A673 (cell line): Measurements from ENCODE around the gene MAML2. TPM values are rescaled to one million over a fixed set of nuclear protein-coding genes. Genes with fewer than 3 reads are reported as not detected.

ENCODE experiments used
- BruUV-seq: library from RNA; stranded (reverse); fragments of 400-500 nt; replicated peaks from 2 replicates; lab custom pipeline; 2021; lab: Mats Ljungman, UMichigan
- CTCF ChIA-PET: fragments of 300-600 bp; sonication (Branson Sonifier 250); formaldehyde crosslinking; loops from one replicate; lab custom pipeline; 2022; ENCODE audit warnings: antibody characterized with exemption; lab: Charles Lee
- POLR2A ChIA-PET: fragments of 300-600 bp; sonication (Branson Sonifier 250); formaldehyde crosslinking; loops from one replicate; lab custom pipeline; 2022; ENCODE audit warnings: antibody characterized with exemption; ENCODE audit not compliant: low non-redundant PET; lab: Charles Lee
- DNase-seq: peaks from one replicate; pipeline ENCODE4 v3.0.0-alpha.2; 2015; ENCODE audit warnings: low spot score
- H3K27ac ChIP-seq: fragments of 200-600 bp; sonication (generic); 2 replicates; pipeline ENCODE4 v1.5.1; 2016; ENCODE audit warnings: mixed run types, low read depth, mild to moderate bottlenecking, mixed read lengths, antibody characterized with exemption, low read length; ENCODE audit not compliant: poor library complexity, severe bottlenecking
- H3K27me3 ChIP-seq: fragments of 200-600 bp; sonication (generic); replicated peaks from 2 replicates; pipeline ENCODE4 v1.6.1; 2017; ENCODE audit warnings: mixed run types, low read depth, mild to moderate bottlenecking, mixed read lengths, antibody characterized with exemption, low read length; ENCODE audit not compliant: insufficient read depth, poor library complexity
- H3K36me3 ChIP-seq: fragments of 200-600 bp; sonication (generic); 2 replicates; pipeline ENCODE4 v1.6.1; 2016; ENCODE audit warnings: mixed run types, mild to moderate bottlenecking, mixed read lengths, antibody characterized with exemption, low read length; ENCODE audit not compliant: insufficient read depth, poor library complexity, severe bottlenecking
- H3K4me1 ChIP-seq: fragments of 200-600 bp; sonication (generic); 2 replicates; pipeline ENCODE4 v1.6.1; 2017; ENCODE audit warnings: mixed run types, mild to moderate bottlenecking, mixed read lengths, antibody characterized with exemption, low read length; ENCODE audit not compliant: insufficient read depth, poor library complexity, severe bottlenecking
- H3K4me3 ChIP-seq: fragments of 200-600 bp; sonication (generic); 2 replicates; pipeline ENCODE4 v1.5.1; 2016; ENCODE audit warnings: low read depth, mixed run types, mild to moderate bottlenecking, mixed read lengths, low read length; ENCODE audit not compliant: poor library complexity, severe bottlenecking
- H3K9me3 ChIP-seq: fragments of 200-600 bp; sonication (generic); 2 replicates; pipeline ENCODE4 v1.6.1; 2016; ENCODE audit warnings: mixed run types, low read depth, mild to moderate bottlenecking, mixed read lengths, antibody characterized with exemption, low read length; ENCODE audit not compliant: poor library complexity, severe bottlenecking
- CTCF ChIP-seq: fragments of 300-800, 200-600 bp; sonication (generic); conservative IDR thresholded peaks from 2 replicates; pipeline ENCODE4 v1.5.1; 2017; ENCODE audit warnings: low read depth, mild to moderate bottlenecking, antibody characterized with exemption, low read length, moderate library complexity, mixed read lengths
- EZH2 ChIP-seq: fragments of 200-600 bp; sonication (generic); IDR thresholded peaks from 2 replicates; pipeline ENCODE4 v1.6.1; 2017; ENCODE audit warnings: borderline replicate concordance, low read depth, mild to moderate bottlenecking, mixed read lengths, antibody characterized with exemption, low read length; ENCODE audit not compliant: poor library complexity, severe bottlenecking
- intact Hi-C: fragments of 100-400 bp; cut with micrococcal nuclease; formaldehyde crosslinking; loops from one replicate; pipeline ENCODE4 v1.10.0; 2022; ENCODE audit not compliant: unreplicated experiment
- total RNA-seq: library from RNA; stranded (reverse); gene quantifications from 2 replicates; pipeline ENCODE4 v1.2.3, GENCODE V29; 2021

MAML2 gene
- total RNA-seq, 1 experiment from 2014 or later = 6.4 TPM

GRCh38 chr11:96321091-96321490 is 21.9 kb downstream of the MAML2 start:
- H3K4me1 ChIP-seq = peaks cover 13% of the 10 kb centered on the region
- no peak for TF ChIP-seq EZH2
- POLR2A ChIA-PET = no interaction called here
- CTCF ChIA-PET = interaction anchor here (1.0 kb wide), 1 partner anchor 22 kb away, joined by 3 read pairs; the partner anchor contains the start of gene MAML2
- H3K27me3 ChIP-seq = no peaks in the 10 kb centered on the region
- H3K36me3 ChIP-seq = no peaks in the 10 kb centered on the region
- intact Hi-C loops = no loop called here
- H3K27ac ChIP-seq = no peak overlapping the region
- H3K9me3 ChIP-seq = no peaks in the 10 kb centered on the region
- H3K4me3 ChIP-seq = no peak overlapping the region
- BruUV-seq = no TSS peak
- DNase-seq = no peak

- intact Hi-C loops = no loop called here
- no TSS peak for BruUV-seq
Observed at GRCh38 chr11:96319898-96320656, 22.9 kb downstream of the MAML2 start.

GRCh38 chr11:96318850-96319249 is 24.1 kb downstream of the MAML2 start:
- no TSS peak for BruUV-seq

More at GRCh38 chr11:96319898-96320656, 22.9 kb downstream of the MAML2 start:
- ChIA-PET CTCF (no interaction called here), POLR2A (no interaction called here)
- DNase-seq = no peak
- Histone ChIP-seq H3K4me1 (peaks cover 8% of the 10 kb centered on the region), H3K4me3 (no peak overlapping the region), H3K27me3 (no peaks in the 10 kb centered on the region), H3K27ac (no peak overlapping the region), H3K9me3 (no peaks in the 10 kb centered on the region), H3K36me3 (no peaks in the 10 kb centered on the region)
- TF ChIP-seq EZH2 = no peak
- TF ChIP-seq CTCF = no peak

More at GRCh38 chr11:96318850-96319249, 24.1 kb downstream of the MAML2 start:
- intact Hi-C loops = no loop called here
- POLR2A ChIA-PET = no interaction called here
- H3K4me3 ChIP-seq = no peak overlapping the region
- H3K9me3 ChIP-seq = no peaks in the 10 kb centered on the region
- no peak overlapping the region for H3K27ac ChIP-seq
- no peaks in the 10 kb centered on the region for H3K36me3 ChIP-seq
- H3K4me1 ChIP-seq = peaks cover 9% of the 10 kb centered on the region
- no peak for DNase-seq
- TF ChIP-seq EZH2 (no peak), CTCF (no peak)
- no peaks in the 10 kb centered on the region for H3K27me3 ChIP-seq
- CTCF ChIA-PET = no interaction called here
